Hepatic stellate cell (primary cell): ENCODE results near the gene BHMT.
A peak's percentile ranks its signal among the peaks of the same experiment; 100 is the strongest.

Source experiments
- DNase-seq: peaks from one replicate; pipeline ENCODE4 v3.0.0; 2011; ENCODE audit warnings: low spot score

Gene BHMT, protein sequence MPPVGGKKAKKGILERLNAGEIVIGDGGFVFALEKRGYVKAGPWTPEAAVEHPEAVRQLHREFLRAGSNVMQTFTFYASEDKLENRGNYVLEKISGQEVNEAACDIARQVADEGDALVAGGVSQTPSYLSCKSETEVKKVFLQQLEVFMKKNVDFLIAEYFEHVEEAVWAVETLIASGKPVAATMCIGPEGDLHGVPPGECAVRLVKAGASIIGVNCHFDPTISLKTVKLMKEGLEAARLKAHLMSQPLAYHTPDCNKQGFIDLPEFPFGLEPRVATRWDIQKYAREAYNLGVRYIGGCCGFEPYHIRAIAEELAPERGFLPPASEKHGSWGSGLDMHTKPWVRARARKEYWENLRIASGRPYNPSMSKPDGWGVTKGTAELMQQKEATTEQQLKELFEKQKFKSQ

DNA sequence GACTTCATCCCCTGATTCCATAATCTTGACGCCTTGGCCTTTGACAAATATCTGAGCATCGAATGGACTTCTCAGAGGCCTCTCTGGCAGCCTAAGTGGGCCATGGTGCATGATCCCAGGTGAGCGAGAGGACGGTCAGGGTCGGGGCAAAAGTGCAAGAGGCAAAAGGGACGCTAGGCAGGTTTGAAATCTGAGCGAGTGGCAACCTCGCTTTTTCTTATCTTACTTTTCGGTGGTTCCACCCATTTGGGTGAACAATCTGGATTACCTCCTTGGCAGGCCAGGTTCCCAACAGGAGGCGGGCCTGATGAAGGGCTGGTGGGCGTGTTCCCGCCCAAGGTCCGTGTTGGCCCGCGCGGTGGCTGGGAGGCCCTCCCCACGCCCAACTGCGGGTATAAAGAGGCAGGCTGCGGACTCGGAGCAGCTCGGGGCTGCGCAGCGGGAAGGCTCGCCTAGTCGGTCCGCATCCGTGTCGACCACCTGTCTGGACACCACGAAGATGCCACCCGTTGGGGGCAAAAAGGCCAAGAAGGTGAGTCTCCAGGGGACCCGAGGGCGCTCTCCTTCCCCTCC lies at the start of gene BHMT:
Gene BHMT, plus strand, starts transcription at position 423 of the 573 bp plus-strand sequence. Its CDS starts 77 bp downstream, at position 500.
- DNase-seq, result no peak

DNA sequence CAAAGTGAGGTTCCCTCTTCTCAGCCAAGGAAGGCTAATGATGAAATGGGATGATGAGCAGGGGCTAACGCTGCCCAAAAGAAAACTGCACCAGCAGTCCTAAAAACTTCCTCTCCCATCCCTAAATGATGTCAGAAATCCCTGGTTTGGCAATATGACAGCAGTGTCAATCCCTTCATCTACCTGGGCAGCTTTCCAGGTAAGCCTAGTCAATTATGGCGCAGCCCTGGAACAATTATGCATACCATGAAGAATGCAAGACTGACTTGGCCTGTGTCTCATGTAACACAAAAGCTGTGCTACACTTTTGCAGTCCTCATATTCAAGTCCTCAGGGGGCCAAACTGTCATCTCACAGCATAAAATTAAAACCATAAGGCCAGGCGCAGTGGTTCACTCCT lies 49.2 kb upstream of the BHMT start:
- no peak for DNase-seq

DNA sequence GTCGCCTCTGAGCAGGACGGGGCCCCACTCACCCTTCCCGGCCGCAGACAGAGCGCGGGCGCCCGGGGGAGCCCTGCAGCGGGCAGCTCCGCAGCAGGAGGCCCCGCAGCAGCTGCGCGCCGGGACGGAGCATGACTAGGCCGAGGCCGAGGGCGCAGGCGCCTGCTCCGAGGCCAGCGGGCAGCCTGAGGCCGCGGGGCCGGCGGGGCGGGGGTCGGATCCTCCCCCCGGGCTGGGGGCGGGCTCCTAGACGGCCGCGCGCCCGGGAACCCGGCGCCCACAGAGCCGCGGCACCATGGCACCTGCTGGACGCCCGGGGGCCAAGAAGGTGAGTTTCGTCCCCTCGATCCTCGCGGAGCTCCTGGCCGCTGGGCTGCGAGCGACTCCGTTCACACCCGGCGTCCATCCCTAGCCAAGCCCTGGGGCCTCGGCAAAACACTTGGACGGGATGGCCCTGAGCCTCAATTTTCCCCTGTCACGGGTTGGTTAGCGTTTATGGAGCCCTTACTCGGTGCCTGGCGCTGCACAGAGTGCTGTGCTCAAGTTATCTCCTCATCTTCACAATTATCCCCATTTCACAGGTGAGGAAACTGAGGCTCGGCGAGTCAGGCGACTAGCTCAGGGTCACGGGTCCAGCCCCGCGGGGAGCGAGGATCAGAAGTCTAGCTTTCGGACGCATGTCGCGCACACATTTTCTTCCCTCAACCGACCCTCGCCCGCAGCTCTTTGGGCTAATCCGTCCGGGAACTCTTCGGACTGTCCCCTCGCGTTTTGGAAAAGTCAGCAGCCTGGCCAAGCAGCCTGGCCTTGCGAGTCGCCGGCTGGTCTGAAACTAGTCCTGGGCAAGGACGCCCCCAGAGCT lies 41.9 kb upstream of the BHMT start, which contains the start of the genes BHMT2 and DMGDH:
Gene BHMT2, plus strand, starts transcription at position 280 of the 862 bp plus-strand sequence. Its CDS starts 16 bp downstream, at position 296.
Gene DMGDH, minus strand, starts transcription at position 187 of the 862 bp plus-strand sequence. Its CDS starts 54 bp downstream, at position 133.
- peak; percentile 56 for DNase-seq

DNA sequence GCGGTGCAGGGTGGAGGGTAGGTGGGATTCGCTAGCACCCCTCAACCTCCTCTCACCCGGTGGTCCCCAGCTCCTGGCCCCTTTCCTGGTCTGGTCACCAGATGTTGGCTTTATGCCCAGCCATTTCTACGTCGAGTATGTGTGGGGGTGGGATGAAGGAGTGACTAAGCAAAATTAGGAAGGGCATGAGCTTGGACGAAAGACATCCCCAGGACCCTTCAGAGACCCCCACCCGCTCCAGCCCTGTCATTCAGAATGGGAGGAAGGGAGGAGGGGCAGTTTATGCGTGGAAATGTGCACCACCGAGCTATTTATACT lies 41.3 kb upstream of the BHMT start:
- peak; percentile 24 for DNase-seq

DNA sequence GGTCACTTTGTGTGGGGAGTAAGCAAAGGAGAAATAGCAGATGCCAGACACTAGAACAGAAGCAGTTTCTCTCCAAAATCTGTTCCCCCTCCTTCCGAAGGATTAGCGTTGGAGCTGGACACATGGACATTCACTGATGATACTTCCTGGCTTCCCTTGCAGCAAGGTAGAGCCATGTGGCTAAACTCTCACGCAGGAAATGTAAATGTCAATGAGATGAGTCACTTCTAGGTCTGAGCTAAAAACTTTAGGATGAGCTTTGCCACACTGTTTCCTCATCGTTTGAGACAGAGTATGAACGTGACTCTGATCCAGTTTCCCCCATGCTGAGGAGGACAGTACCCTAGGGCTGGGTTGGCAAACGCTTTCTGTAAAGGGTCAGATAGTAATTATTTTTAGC lies 37.0 kb upstream of the BHMT start:
- peak; percentile 31 for DNase-seq

DNA sequence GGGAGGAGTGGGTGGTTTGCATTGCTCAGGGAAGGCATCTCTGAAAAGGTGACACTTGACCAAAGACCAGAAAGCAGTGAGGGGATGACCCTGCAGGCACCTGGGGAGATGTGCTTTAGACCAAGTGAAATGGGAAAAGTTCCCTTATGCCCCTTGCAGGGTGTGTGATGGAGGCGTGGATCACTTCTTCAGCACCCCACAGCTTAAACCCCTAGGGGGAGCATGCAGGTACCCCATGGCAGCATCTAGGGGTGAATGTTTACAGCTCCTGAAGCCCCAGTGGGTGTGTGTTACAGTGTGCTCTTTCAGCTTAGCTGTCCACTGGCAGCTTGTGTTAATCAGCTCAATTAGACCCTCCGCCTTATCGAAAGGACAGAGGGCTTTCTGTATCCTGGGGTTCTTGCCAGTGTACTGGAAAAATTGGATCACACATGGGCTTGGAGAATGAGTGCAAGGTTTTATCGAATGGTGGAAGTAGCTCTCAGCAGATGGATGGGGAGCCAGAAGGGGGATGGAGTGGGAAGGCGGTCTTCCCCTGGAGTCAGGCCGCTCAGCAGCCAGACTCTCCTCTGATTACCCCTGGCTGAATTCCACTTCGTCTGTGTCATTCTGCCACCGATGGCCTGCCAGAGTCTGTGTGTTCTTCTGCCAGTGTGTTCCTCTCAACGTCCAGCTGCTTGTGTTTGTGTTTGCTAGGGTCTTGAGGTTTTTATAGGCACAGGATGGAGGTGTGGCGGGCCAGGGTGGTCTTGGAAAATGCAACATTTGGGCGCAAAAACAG lies 35.8 kb upstream of the BHMT start:
- DNase-seq, result no peak

DNA sequence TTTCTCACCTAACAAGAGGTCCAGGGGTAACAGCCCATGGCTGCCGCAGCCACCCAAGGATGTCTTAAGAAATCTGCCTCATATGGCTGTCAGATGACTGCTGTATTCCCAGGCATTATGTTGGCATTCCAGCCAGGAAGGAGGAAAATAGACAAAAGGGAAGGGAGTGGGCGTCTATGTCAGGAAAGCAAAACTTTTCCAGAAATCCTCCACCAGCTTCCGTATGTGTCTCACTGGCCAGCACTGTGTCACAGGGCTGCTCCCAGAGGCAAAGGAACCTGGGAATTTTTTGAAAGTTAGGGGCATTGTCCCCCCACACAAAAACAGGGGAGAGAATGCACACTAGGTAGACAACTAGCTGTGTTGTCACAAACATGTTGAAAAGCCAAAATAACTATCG lies 34.8 kb upstream of the BHMT start:
- no peak for DNase-seq

DNA sequence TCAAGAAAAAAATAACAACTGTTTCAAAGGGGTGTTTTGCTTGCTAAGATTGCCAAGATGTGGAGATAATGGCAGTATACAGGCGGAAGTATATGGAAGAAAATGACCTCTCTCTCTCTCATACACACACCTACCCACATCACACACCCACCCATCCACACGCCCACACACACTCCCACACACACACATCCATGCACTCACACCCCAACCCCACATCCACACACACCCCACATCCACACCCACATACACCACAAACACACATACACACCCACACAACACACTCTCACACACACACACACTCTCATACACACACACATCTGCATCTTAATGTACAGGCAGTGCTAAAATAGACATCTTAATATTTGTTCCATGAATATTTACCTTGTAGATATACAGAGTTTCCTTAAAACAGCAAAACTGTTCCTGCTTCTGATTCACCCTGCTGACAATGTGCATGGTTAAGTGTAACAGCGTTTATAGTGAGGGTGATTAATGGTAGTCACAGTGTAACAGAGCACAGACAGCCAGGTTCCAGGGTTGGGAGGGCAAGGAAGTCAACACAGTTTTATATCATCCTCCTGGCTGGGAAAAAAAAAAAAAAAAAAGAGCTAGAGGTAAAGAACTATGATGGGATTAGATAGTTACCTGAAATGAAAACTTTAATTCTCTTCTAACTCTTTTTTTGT lies 33.8 kb upstream of the BHMT start:
- no peak for DNase-seq

DNA sequence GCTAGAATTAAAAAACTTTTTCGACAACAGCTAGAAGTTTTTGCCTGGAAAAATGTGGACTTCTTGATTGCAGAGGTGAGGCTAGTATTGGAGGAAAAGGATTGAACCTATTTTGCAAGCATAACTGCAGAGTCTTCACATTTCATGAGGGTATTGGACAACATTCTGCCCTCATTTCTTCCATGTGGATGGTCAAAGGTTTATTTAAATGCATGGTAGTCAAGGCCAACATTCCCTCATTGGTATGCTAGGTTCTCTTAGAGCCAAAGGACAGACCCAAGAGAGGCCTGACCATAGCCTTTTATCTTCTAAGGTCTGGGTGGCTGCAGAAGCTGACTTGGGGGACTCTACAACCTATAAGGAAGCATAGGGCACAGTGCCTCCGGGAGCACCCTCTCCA lies 30.8 kb upstream of the BHMT start:
- no peak for DNase-seq

DNA sequence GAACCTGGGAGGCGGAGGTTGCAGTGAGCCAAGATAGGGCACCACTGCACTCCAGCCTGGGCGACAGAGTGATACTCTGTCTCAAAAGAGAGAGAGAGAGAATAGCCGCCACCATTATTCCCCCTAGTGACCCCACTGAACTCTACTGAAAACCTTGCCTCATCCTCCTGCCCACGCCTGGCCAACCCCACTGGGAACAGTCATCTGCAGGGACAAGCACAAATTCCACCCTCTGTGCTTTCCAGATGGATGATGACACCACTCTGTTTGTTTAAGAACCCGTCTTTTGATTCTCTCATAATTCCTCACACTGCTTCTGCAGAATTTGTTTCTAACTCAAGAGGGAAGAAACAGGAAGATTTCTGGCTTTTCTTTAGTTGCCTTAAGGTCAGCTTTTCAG lies 29.8 kb upstream of the BHMT start:
- no peak for DNase-seq

DNA sequence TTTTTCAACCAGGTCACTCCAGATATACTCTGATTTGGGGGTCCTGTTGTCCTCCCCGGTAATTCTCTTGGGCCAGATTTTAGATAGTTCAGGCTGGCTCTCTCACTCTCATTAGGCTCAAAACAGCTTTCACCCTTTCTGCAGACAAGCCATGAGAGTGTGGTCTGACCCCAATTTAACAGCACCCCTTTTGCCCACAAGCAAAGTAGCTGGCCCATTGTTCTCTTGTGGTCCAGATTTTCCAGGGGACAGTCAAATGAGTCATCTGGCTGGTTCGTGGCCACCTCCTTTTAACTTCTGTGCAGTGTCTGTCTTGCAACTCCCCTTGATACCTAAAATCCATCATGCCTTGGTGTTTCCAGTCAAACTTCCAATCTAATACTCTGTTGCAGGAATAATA lies 25.5 kb upstream of the BHMT start:
- DNase-seq, result no peak

DNA sequence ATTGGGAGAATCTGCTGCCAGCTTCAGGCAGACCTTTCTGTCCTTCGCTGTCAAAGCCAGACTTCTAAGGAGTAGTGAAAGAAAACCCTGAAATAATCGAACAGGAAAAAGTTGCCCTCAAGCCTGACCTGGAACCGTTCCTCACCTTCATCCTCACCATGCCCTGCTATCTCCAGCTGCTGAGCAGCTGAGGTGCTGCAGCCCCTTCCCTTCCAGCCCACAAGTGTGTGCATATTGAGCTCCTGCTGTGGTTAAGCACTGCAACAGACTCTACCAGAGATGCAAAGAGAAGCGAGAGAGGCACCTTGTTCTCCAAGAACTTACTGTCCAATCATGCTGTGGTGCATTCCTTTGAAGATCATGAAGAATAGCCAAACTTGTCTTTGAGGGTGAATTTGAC lies 23.1 kb upstream of the BHMT start:
- DNase-seq, result no peak

DNA sequence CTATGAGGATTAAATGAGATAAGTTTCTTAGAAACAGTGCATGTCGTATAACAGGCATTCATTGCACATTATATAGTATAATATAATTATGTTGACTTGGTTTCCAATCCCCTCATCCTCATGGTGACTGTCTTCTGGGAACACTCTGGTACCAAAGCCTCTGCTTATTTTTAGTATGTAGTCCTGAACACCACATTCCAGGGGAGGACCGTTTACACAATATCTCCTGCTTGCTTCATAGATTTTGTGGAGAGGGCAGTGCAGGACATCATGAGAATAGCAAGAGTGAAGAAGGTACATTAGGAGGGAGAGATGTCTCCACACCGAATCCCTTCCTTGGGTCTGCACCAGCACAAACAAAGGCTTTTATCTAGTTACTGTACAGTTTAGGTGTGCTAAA lies 20.5 kb upstream of the BHMT start:
- no peak for DNase-seq

DNA sequence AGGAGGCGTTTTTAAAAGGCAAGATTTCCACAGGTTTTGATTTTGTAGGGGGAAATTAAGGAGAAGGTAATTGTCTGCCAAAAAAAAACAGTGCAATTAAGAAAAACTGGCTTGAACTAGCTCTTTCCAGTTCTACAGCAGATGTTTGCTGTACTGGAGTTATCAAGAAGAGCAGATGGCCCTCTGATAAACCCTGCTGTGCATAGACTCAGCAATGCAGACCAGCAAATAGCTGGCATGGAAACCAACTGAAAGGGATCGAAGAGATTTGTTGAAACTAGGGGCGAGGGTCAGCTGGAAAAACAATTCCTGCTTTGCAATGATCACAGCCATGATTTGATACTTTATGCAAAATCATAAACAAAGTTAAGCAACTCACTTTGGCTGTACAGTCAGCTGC lies 17.8 kb upstream of the BHMT start:
- no peak for DNase-seq

DNA sequence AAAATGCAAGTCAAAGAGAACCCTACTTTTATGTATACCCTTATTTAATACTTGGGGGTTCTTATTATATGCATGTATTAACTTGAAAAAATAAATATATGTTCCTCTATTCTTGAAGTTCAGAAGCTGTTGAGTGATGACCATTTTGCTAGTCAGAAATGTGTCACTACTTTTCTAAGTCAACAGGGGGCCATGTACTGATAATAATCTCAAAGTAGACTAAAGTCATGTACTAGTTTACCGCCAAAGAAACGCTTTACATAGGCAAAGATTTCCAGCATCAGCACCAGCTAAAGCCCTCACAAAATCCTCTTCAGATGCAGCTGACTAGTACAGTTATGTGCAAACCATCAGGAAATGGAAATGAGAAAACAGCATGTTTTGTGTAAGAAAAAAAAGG lies 5.7 kb upstream of the BHMT start:
- DNase-seq, result no peak

DNA sequence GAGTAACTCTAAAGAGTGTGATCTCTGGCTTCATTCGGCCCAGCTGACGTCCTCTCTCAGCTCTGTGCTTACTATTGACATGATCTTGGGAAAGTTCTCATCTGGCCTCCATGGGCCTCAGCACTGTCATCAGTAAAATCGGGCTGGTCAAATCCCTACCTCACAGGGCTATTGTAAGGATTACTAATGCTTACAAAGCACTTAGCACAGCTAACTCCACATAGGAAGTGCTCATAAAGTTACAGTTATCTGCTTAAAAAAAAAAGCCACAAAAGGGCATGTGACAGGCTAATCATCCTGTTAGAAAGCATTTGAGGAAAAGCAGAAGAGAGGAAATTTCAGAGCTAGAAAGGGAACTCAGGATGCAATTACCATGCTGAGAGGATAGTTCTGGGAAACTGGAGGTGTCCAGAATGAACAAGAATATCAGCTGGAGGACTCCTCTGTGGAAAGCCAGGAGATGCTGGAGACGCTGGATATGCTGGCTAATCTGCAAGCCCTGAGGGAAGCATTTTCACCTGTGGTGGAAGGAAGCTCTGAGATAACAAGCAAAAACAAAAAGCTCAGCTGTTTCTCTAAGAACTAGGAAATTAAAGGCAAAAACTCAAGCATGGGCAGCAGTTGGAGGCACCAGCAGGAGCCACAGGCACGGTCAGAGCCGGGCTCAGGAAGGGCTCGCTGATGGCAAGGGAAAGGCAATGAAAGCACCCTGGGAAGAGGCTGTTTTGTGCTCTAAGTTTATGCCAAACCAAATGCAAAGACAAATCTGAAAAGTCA lies 4.4 kb upstream of the BHMT start:
- DNase-seq, result peak; percentile 21

DNA sequence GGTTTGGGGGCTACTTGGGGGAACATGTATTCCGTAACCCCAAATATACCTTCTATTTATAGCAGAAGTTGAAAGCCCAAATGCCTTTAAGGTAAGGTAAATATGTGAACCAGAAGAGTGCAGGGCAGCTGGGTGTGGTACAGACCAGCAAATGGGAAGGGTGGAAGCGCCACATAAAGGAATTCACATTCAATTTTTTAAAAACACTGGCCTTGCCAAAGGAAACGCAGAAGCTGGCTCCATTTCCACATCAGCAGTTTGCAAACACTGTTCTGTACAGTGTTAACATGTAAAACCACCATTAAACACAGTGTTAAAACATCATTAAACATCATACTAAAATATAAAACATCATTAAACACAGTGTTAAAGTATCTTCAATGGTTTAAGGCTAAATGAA lies 3.5 kb upstream of the BHMT start:
- DNase-seq, result no peak

DNA sequence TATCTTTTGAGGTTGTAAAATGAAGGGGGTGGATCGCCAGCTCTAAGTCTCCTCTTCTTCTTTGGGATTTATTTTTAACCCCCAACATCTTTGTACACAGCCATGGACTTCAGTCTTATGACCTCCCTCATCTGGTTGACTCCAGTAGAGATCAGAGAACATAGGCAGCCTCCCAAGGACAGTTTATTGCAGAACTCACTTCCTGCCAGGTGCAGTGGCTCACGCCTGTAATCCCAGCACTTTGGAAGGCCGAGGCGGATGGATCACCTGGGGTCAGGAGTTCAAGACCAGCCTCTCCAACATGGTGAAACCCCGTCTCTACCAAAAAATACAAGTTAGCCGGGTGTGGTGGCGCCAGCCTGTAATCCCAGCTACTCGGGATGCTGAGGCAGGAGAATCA lies 2.8 kb upstream of the BHMT start:
- no peak for DNase-seq

DNA sequence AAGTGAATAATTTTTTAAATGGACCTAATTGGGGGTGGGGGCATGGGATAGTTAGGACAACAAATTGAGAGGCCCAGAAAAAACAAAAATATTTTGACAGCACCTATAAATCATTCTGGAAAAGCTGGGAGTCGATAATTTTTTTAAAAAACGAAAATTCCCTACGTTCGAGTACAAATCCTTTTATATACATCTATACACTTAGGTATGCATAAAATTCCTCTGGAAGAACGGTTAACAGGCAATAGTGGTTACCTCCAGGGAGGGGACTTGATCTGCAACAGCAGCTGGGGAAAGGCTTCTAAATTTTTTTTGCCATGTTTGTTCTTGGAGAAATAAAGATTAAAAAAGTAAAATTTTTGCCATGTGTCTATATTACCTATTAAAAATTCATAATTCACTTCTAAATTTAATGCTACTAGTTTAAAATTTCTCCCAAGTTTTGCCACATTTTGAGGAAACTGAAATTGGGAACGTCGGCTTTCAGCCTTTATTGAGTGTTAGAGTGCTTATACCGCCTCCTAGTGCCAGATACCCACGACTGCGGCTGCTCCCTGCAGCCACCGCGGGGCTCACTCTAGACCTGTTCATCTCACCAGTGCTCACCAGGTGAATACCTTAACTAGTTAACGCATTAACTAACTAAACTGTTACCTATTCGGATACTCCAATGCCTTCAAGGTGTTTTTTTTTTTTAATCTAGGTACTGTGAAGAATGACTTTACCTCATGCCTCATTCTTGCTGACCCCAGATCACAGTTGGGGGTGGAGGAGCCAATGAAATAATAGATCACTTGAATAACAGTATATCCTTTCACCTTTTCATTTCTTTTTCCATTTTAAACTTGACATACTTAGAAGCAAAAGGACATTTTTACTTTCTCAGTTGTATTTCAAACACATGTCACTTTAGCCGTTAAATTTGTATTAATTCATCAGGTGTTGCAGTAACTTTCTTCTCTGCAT lies 1.8 kb upstream of the BHMT start:
- no peak for DNase-seq
